ENCODE data around the gene HTRA2.

HTRA2 gene

DNA sequence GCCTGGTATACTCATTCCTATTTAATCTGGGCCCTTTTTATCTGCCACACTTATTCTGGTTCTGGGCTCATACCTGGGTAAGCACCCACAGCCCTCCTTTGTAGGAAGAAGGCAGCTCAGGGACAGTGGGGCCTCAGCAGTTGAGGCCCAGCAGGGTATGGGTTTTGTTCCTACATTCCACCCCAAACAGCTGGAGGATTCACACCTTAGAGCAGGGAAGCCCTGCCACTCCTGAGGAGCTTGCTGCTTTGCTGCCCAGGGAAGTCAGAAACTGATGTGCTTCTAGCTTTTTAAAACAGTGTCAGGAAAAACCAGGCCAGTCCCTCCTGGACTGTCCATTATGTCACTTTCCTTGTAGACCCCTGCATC lies 29.2 kb upstream of the HTRA2 start:
- Histone ChIP-seq H3K4me3 (ENCODE audit: insufficient read depth, low read depth, low read length, poor library complexity, severe bottlenecking) (no peak overlapping the region), H3K27ac (ENCODE audit: insufficient read depth, low read length, poor library complexity, severe bottlenecking) (no peak overlapping the region), H3K4me1 (ENCODE audit: control insufficient read depth, insufficient read depth, low read length, poor library complexity, severe bottlenecking) (peaks cover 37% of the 10 kb centered on the region), H3K27me3 (replicated peaks; ENCODE audit: control insufficient read depth, insufficient read depth, low read length, poor library complexity, severe bottlenecking) (peaks cover 54% of the 10 kb centered on the region), H3K9me3 (ENCODE audit: control insufficient read depth, low read length) (no peaks in the 10 kb centered on the region), H3K36me3 (ENCODE audit: control insufficient read depth, insufficient read depth, low read length) (peaks cover 9% of the 10 kb centered on the region)
- DNase-seq: no peak

DNA sequence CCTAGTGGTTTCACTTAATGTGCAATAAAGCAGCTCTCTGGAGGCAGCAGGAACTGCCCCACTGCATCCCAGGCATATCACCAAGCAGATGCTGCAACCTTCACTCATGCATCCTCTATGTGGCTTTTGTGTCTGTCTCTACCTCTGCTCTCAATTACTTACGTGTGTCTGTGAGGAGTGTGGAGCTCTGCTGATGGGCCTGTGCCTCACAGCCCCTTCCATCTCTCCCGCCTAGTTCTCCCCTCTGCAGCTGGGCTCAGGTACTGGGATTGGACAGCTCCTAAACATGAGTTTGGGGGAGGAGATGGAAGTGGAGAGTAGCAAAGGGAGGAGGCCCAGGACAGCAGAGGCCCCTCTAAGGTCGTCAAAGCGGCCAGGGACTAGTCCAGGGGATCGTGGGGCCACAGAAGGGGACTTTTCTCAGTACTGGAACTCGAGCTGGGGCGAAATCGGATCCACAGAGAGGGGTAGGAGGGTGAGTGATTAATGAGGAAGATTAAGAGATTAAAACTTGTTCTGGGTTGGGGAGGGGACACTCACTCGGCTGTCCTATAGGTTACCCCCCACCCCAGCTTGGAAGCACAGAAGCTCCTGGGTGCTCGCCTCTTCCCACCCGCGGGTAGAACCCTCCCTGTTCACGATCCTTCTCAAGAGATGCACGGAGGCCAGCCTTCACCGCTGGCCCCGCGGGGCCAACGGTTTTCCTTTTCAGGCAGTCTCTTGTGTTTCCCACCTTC lies 28.2 kb upstream of the HTRA2 start:
- DNase-seq: no peak
- H3K27ac ChIP-seq (ENCODE audit: insufficient read depth, low read length, poor library complexity, severe bottlenecking): no peak overlapping the region
- peaks cover 40% of the 10 kb centered on the region for H3K4me1 ChIP-seq (ENCODE audit: control insufficient read depth, insufficient read depth, low read length, poor library complexity, severe bottlenecking)
- H3K9me3 ChIP-seq (ENCODE audit: control insufficient read depth, low read length): no peaks in the 10 kb centered on the region
- H3K4me3 ChIP-seq (ENCODE audit: insufficient read depth, low read depth, low read length, poor library complexity, severe bottlenecking): no peak overlapping the region
- H3K36me3 ChIP-seq (ENCODE audit: control insufficient read depth, insufficient read depth, low read length): peaks cover 15% of the 10 kb centered on the region
- peaks cover 54% of the 10 kb centered on the region for H3K27me3 ChIP-seq (replicated peaks; ENCODE audit: control insufficient read depth, insufficient read depth, low read length, poor library complexity, severe bottlenecking)

- peaks cover 54% of the 10 kb centered on the region for H3K27me3 ChIP-seq (replicated peaks; ENCODE audit: control insufficient read depth, insufficient read depth, low read length, poor library complexity, severe bottlenecking)
- DNase-seq: no peak
- H3K4me3 ChIP-seq (ENCODE audit: insufficient read depth, low read depth, low read length, poor library complexity, severe bottlenecking): peak overlapping the region; percentile 49
- peaks cover 15% of the 10 kb centered on the region for H3K36me3 ChIP-seq (ENCODE audit: control insufficient read depth, insufficient read depth, low read length)
- H3K9me3 ChIP-seq (ENCODE audit: control insufficient read depth, low read length): no peaks in the 10 kb centered on the region
- peaks cover 47% of the 10 kb centered on the region for H3K4me1 ChIP-seq (ENCODE audit: control insufficient read depth, insufficient read depth, low read length, poor library complexity, severe bottlenecking)
- no peak overlapping the region for H3K27ac ChIP-seq (ENCODE audit: insufficient read depth, low read length, poor library complexity, severe bottlenecking)
Measured at GRCh38 chr2:74502147-74502719, 27.5 kb upstream of the HTRA2 start.

DNA sequence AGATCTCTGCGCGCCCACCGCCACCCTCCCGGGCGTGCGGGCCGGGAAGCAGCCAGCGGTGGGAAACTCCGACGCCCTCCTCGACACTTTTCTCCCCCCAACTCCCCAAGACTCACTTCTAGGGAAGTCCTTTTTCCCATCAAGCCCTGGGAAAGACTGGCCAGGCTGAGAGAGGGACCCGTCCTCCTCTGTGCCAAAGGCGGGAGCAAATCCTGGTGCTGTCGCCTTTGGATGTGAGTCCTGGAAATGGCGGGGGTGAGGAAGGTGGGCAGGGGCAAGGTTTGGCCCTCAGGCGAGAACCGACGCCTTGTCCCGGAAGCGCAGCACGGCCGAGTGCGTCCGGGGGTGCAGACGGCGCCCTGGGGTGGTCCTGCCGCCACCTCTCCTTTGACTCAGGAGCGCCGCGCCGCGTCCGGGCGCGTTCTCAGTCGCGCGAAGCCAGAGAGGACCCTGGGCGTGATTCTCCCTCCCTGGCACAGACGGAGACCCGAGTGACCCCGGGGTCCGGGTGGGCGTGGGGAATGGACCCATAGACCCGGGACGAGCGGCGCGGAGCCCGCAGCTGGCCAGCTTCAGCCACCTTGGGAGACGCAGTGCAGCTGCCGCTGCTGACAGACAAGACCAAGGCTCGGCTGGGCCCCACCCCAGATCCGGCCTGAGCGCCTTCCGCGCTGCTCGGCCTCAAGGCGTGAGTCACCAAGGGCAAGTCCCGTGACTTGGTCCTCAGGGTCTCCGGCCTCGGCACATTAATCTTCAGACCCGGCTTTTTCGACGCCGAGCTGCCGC lies 26.8 kb upstream of the HTRA2 start:
- peaks cover 44% of the 10 kb centered on the region for H3K4me1 ChIP-seq (ENCODE audit: control insufficient read depth, insufficient read depth, low read length, poor library complexity, severe bottlenecking)
- H3K27ac ChIP-seq (ENCODE audit: insufficient read depth, low read length, poor library complexity, severe bottlenecking): no peak overlapping the region
- peaks cover 15% of the 10 kb centered on the region for H3K36me3 ChIP-seq (ENCODE audit: control insufficient read depth, insufficient read depth, low read length)
- peaks cover 54% of the 10 kb centered on the region for H3K27me3 ChIP-seq (replicated peaks; ENCODE audit: control insufficient read depth, insufficient read depth, low read length, poor library complexity, severe bottlenecking)
- no peaks in the 10 kb centered on the region for H3K9me3 ChIP-seq (ENCODE audit: control insufficient read depth, low read length)
- peak overlapping the region; percentile 49 for H3K4me3 ChIP-seq (ENCODE audit: insufficient read depth, low read depth, low read length, poor library complexity, severe bottlenecking)
- DNase-seq: no peak

GRCh38 chr2:74503506-74504475 lies 25.9 kb upstream of the HTRA2 start:
- Histone ChIP-seq H3K36me3 (ENCODE audit: control insufficient read depth, insufficient read depth, low read length) (peaks cover 15% of the 10 kb centered on the region), H3K4me1 (ENCODE audit: control insufficient read depth, insufficient read depth, low read length, poor library complexity, severe bottlenecking) (peaks cover 40% of the 10 kb centered on the region), H3K4me3 (ENCODE audit: insufficient read depth, low read depth, low read length, poor library complexity, severe bottlenecking) (peak overlapping the region; percentile 49), H3K27ac (ENCODE audit: insufficient read depth, low read length, poor library complexity, severe bottlenecking) (no peak overlapping the region), H3K9me3 (ENCODE audit: control insufficient read depth, low read length) (no peaks in the 10 kb centered on the region), H3K27me3 (replicated peaks; ENCODE audit: control insufficient read depth, insufficient read depth, low read length, poor library complexity, severe bottlenecking) (peaks cover 46% of the 10 kb centered on the region)
- DNase-seq: no peak

GRCh38 chr2:74504591-74504990 lies 25.1 kb upstream of the HTRA2 start:
- DNase-seq: no peak
- Histone ChIP-seq H3K27ac (ENCODE audit: insufficient read depth, low read length, poor library complexity, severe bottlenecking) (no peak overlapping the region), H3K9me3 (ENCODE audit: control insufficient read depth, low read length) (no peaks in the 10 kb centered on the region), H3K36me3 (ENCODE audit: control insufficient read depth, insufficient read depth, low read length) (peaks cover 15% of the 10 kb centered on the region), H3K27me3 (replicated peaks; ENCODE audit: control insufficient read depth, insufficient read depth, low read length, poor library complexity, severe bottlenecking) (peaks cover 39% of the 10 kb centered on the region), H3K4me1 (ENCODE audit: control insufficient read depth, insufficient read depth, low read length, poor library complexity, severe bottlenecking) (peaks cover 32% of the 10 kb centered on the region), H3K4me3 (ENCODE audit: insufficient read depth, low read depth, low read length, poor library complexity, severe bottlenecking) (no peak overlapping the region)

- Histone ChIP-seq H3K36me3 (ENCODE audit: control insufficient read depth, insufficient read depth, low read length) (peaks cover 15% of the 10 kb centered on the region), H3K27me3 (replicated peaks; ENCODE audit: control insufficient read depth, insufficient read depth, low read length, poor library complexity, severe bottlenecking) (peaks cover 32% of the 10 kb centered on the region), H3K27ac (ENCODE audit: insufficient read depth, low read length, poor library complexity, severe bottlenecking) (no peak overlapping the region), H3K9me3 (ENCODE audit: control insufficient read depth, low read length) (no peaks in the 10 kb centered on the region), H3K4me1 (ENCODE audit: control insufficient read depth, insufficient read depth, low read length, poor library complexity, severe bottlenecking) (peaks cover 31% of the 10 kb centered on the region), H3K4me3 (ENCODE audit: insufficient read depth, low read depth, low read length, poor library complexity, severe bottlenecking) (no peak overlapping the region)
- no peak for DNase-seq
Measured at GRCh38 chr2:74505448-74506246, 24.1 kb upstream of the HTRA2 start.

GRCh38 chr2:74507145-74507925 lies 22.4 kb upstream of the HTRA2 start, which contains the start of gene PCGF1:
TSS of gene PCGF1 (minus strand) at chr2:74507695. CDS start at chr2:74507668, 27 bp downstream.
- DNase-seq: peak; percentile 94 to 97 (median 96)
- Histone ChIP-seq H3K4me3 (ENCODE audit: insufficient read depth, low read depth, low read length, poor library complexity, severe bottlenecking) (peak within 1 kb of the TSS; percentile 99), H3K36me3 (ENCODE audit: control insufficient read depth, insufficient read depth, low read length) (peaks cover 15% of the 10 kb centered on the region), H3K9me3 (ENCODE audit: control insufficient read depth, low read length) (no peaks in the 10 kb centered on the region), H3K4me1 (ENCODE audit: control insufficient read depth, insufficient read depth, low read length, poor library complexity, severe bottlenecking) (peaks cover 31% of the 10 kb centered on the region), H3K27me3 (replicated peaks; ENCODE audit: control insufficient read depth, insufficient read depth, low read length, poor library complexity, severe bottlenecking) (peaks cover 18% of the 10 kb centered on the region), H3K27ac (ENCODE audit: insufficient read depth, low read length, poor library complexity, severe bottlenecking) (peak within 1 kb of the TSS; percentile 97)
